ENCODE results near the gene FOXI2. TPM values are rescaled to one million over a fixed set of nuclear protein-coding genes. Genes with fewer than 3 reads are reported as not detected.

Gene FOXI2
- total and polyA plus RNA-seq, 12 donors = 0.07 to 0.81 (median 0.31) TPM; not detected in 3

GRCh38 chr10:127756264-127756663 lies 19.3 kb downstream of the FOXI2 start:
- H3K4me1 ChIP-seq = no peaks in the 10 kb centered on the region
- intact Hi-C loops (cut with DNase I) = no loop called here
- no peak overlapping the region for H3K4me3 ChIP-seq
- H3K27ac ChIP-seq = no peak overlapping the region
- peaks cover 0 to 11% (median 5%) of the 10 kb centered on the region in 7 donors for H3K27me3 ChIP-seq
- 77 to 81% methylated on average over 2 of the region's 2 CpGs for WGBS, 2 donors
- ATAC-seq (no peak), DNase-seq (no peak)
- no peak for TF ChIP-seq CTCF (IDR thresholded peaks at IDR 0.05)
- H3K36me3 ChIP-seq = no peaks in the 10 kb centered on the region
- H3K9me3 ChIP-seq = no peaks in the 10 kb centered on the region

- no peaks in the 10 kb centered on the region for H3K9me3 ChIP-seq
- ATAC-seq (no peak), DNase-seq (no peak)
- no peak overlapping the region for H3K4me3 ChIP-seq
- H3K27ac ChIP-seq = no peak overlapping the region
- intact Hi-C loops (cut with DNase I) = no loop called here
- TF ChIP-seq CTCF (IDR thresholded peaks at IDR 0.05) = no peak
- no peaks in the 10 kb centered on the region for H3K4me1 ChIP-seq
- 76 to 84% methylated on average over 7 of the region's 7 CpGs for WGBS, 2 donors
- H3K36me3 ChIP-seq = no peaks in the 10 kb centered on the region
- H3K27me3 ChIP-seq = peaks cover 0 to 12% (median 7%) of the 10 kb centered on the region in 7 donors
Observed at GRCh38 chr10:127757033-127757432, 20.0 kb downstream of the FOXI2 start.

DNA sequence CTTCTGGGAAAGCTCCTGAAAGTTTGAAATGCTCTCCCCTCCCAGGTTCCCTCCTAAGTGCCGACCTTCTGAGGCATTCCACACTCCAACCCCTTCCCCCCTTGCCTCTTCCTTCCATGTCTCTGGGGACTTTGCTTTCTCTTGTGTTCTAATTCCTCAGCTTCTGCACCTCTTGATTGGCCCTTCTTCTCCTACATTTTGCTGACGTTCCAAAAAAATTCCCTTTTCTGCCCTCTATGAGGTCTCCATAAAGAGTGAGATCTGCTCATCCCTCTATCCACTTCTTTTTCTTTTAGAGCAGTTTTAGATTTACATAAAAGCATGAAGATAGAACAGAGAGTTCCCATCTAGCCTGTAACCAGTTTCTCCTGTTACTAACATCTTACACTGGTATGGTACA lies 22.3 kb downstream of the FOXI2 start:
- intact Hi-C loops (cut with DNase I) = no loop called here
- H3K4me3 ChIP-seq = no peak overlapping the region
- H3K27me3 ChIP-seq = peaks cover 0 to 17% (median 7%) of the 10 kb centered on the region in 7 donors
- ATAC-seq (no peak), DNase-seq (no peak)
- 34 to 47% methylated on average over 2 of the region's 2 CpGs for WGBS, 2 donors
- H3K9me3 ChIP-seq = peaks cover 0 to 8% (median 0%) of the 10 kb centered on the region in 11 donors
- TF ChIP-seq CTCF (IDR thresholded peaks at IDR 0.05) = no peak
- H3K4me1 ChIP-seq = no peaks in the 10 kb centered on the region
- no peaks in the 10 kb centered on the region for H3K36me3 ChIP-seq
- H3K27ac ChIP-seq = no peak overlapping the region

GRCh38 chr10:127762925-127763324 lies 25.9 kb downstream of the FOXI2 start:
- Histone ChIP-seq H3K4me1 (no peaks in the 10 kb centered on the region), H3K27ac (no peak overlapping the region), H3K4me3 (no peak overlapping the region), H3K9me3 (peaks cover 0 to 11% (median 0%) of the 10 kb centered on the region in 11 donors), H3K27me3 (peaks cover 0 to 15% (median 8%) of the 10 kb centered on the region in 7 donors), H3K36me3 (no peaks in the 10 kb centered on the region)
- no peak for DNase-seq
- ATAC-seq = no peak
- no peak for TF ChIP-seq CTCF (IDR thresholded peaks at IDR 0.05)
- intact Hi-C loops (cut with DNase I) = no loop called here
- 46 to 57% methylated on average over 1 of the region's 1 CpG for WGBS, 2 donors

Measured in heart right ventricle (tissue), 16 donors.